Activated naive CD4-positive, alpha-beta T cell treated with anti-CD3 and anti-CD28 coated beads for 36 hours (primary cell): ENCODE data around the gene MTARC1. TPM values are rescaled to one million over a fixed set of nuclear protein-coding genes. Genes with fewer than 3 reads are reported as not detected.
A peak's percentile ranks its signal among the peaks of the same experiment; 100 is the strongest.

ENCODE experiments used
- CTCF ChIA-PET: fragments of 350-600 bp; sonication (Branson Sonifier 250); formaldehyde crosslinking; loops from one replicate; lab custom pipeline; 2021; ENCODE audit warnings: antibody characterized with exemption; lab: Charles Lee
- DNase-seq: peaks from one replicate; pipeline ENCODE4 v3.0.0-alpha.2; 2020
- H3K27ac Mint-ChIP-seq: one replicate; pipeline ENCODE4 v1.8.0; 2021; ENCODE audit warnings: mild to moderate bottlenecking, mixed read lengths
- H3K27me3 Mint-ChIP-seq: one replicate; pipeline ENCODE4 v1.8.0; 2021; ENCODE audit warnings: low read depth, mixed read lengths
- H3K36me3 Mint-ChIP-seq: one replicate; pipeline ENCODE4 v1.8.0; 2021; ENCODE audit warnings: low read depth, mixed read lengths
- H3K4me1 Mint-ChIP-seq: one replicate; pipeline ENCODE4 v1.8.0; 2021; ENCODE audit warnings: low read depth, mixed read lengths
- H3K4me3 Mint-ChIP-seq: one replicate; pipeline ENCODE4 v1.8.0; 2021; ENCODE audit warnings: mild to moderate bottlenecking, moderate library complexity, mixed read lengths
- H3K9me3 Mint-ChIP-seq: one replicate; pipeline ENCODE4 v1.8.0; 2021; ENCODE audit warnings: mixed read lengths
- intact Hi-C: fragments of 100-400 bp; cut with micrococcal nuclease; formaldehyde crosslinking; loops from one replicate; pipeline ENCODE4 v1.15.1; 2023
- total RNA-seq, 2 experiments: library from RNA; stranded (reverse); gene quantifications; one replicate each; pipeline ENCODE4 v1.2.3, GENCODE V29; 2021

MTARC1 gene
- total RNA-seq, 2 experiments from 2014 or later = not detected

DNA sequence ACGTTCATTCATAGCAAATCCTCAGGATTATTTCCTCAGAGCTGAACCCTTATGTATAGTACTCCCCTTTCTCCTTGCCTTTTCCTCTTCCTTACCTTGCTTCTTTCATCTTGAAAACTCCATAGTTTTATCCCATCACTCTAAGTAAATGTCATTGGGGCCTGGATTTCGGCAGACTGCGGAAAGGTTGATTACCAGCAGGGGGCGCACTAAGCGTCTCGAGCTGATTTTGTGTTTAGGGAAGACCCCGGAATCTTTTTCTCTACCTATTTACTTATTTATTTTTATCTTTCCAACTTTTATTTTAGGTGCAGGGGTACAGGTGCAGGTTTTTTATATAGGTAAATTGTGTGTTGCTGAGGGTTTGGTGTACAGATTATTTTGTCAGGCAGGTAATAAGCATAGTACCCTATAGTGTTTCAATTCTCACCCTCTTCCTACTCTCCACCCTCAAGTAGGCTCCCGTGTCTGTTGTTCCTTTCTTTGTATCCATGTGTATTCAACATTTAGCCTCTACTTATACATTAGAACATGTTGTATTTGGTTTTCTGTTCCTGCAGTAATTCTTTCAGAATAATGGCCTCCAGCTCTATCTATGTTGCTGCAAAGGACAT lies 11.4 kb upstream of the MTARC1 start:
- Mint-ChIP-seq H3K4me3 (no peak overlapping the region), H3K4me1 (no peaks in the 10 kb centered on the region), H3K27me3 (peaks cover 14% of the 10 kb centered on the region), H3K9me3 (no peaks in the 10 kb centered on the region), H3K36me3 (no peaks in the 10 kb centered on the region), H3K27ac (no peak overlapping the region)
- CTCF ChIA-PET = interaction anchor here (0.6 to 1.5 kb wide), 9 partner anchors 11 to 495 kb away, joined by 3 to 9 read pairs (median 4); partner anchors contain the start of gene MTARC1
- intact Hi-C loops = loop anchor here (1.0 to 5.0 kb wide), 2 partner anchors 558 to 938 kb away; no protein-coding TSS in a partner anchor
- DNase-seq = peak; percentile 54

GRCh38 chr1:220776254-220776653 lies 10.5 kb upstream of the MTARC1 start:
- no peak for DNase-seq
- Mint-ChIP-seq H3K36me3 (no peaks in the 10 kb centered on the region), H3K4me1 (no peaks in the 10 kb centered on the region), H3K27ac (no peak overlapping the region), H3K4me3 (no peak overlapping the region), H3K27me3 (peaks cover 14% of the 10 kb centered on the region), H3K9me3 (no peaks in the 10 kb centered on the region)
- CTCF ChIA-PET = interaction anchor here (0.9 to 1.8 kb wide), 10 partner anchors 10 to 358 kb away, joined by 3 to 9 read pairs (median 4); partner anchors contain the start of gene MTARC1
- intact Hi-C loops = loop anchor here (1.0 to 5.0 kb wide), 5 partner anchors 86 to 587 kb away; partner anchors contain the start of gene C1orf115

- DNase-seq = peak; percentile 79
- no peak overlapping the region for H3K27ac Mint-ChIP-seq
- H3K27me3 Mint-ChIP-seq = peaks cover 14% of the 10 kb centered on the region
- H3K4me3 Mint-ChIP-seq = no peak overlapping the region
- CTCF ChIA-PET = interaction anchor here (0.7 to 1.8 kb wide), 10 partner anchors 9 to 358 kb away, joined by 3 to 6 read pairs (median 4); partner anchors contain the start of gene MTARC1
- H3K4me1 Mint-ChIP-seq = no peaks in the 10 kb centered on the region
- H3K9me3 Mint-ChIP-seq = no peaks in the 10 kb centered on the region
- intact Hi-C loops = loop anchor here (1.0 to 5.0 kb wide), 5 partner anchors 87 to 588 kb away; partner anchors contain the start of gene C1orf115
- no peaks in the 10 kb centered on the region for H3K36me3 Mint-ChIP-seq
Observed at GRCh38 chr1:220776720-220777326, 9.9 kb upstream of the MTARC1 start.

DNA sequence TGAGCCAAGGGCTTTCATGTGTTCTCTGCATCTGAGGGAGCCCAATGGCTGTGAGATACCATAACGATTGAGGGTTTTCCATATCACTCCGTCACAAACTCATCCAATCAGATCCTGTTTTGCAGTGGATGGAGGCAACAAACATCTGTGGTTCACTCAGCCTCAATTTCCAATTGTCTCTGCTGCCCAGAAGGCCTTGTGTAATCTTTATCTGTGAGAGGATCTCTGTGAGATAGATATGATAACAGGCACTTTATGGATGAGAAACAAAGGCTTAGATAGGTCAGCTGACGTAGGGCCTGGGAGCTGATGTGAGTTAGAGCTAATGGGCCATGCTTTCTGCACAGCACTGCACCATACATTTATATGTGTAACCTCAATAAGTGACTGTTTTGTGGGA lies 3.3 kb upstream of the MTARC1 start:
- no peak for DNase-seq
- Mint-ChIP-seq H3K27ac (no peak overlapping the region), H3K4me3 (no peak overlapping the region), H3K36me3 (no peaks in the 10 kb centered on the region), H3K9me3 (no peaks in the 10 kb centered on the region), H3K4me1 (no peaks in the 10 kb centered on the region), H3K27me3 (peaks cover 39% of the 10 kb centered on the region)
- intact Hi-C loops = no loop called here
- CTCF ChIA-PET = no interaction called here

GRCh38 chr1:220784751-220785150 lies 2.0 kb upstream of the MTARC1 start:
- no peak for DNase-seq
- no peaks in the 10 kb centered on the region for H3K9me3 Mint-ChIP-seq
- CTCF ChIA-PET = no interaction called here
- intact Hi-C loops = no loop called here
- H3K27me3 Mint-ChIP-seq = peaks cover 44% of the 10 kb centered on the region
- no peak overlapping the region for H3K4me3 Mint-ChIP-seq
- H3K27ac Mint-ChIP-seq = no peak overlapping the region
- H3K36me3 Mint-ChIP-seq = no peaks in the 10 kb centered on the region
- H3K4me1 Mint-ChIP-seq = no peaks in the 10 kb centered on the region

DNA sequence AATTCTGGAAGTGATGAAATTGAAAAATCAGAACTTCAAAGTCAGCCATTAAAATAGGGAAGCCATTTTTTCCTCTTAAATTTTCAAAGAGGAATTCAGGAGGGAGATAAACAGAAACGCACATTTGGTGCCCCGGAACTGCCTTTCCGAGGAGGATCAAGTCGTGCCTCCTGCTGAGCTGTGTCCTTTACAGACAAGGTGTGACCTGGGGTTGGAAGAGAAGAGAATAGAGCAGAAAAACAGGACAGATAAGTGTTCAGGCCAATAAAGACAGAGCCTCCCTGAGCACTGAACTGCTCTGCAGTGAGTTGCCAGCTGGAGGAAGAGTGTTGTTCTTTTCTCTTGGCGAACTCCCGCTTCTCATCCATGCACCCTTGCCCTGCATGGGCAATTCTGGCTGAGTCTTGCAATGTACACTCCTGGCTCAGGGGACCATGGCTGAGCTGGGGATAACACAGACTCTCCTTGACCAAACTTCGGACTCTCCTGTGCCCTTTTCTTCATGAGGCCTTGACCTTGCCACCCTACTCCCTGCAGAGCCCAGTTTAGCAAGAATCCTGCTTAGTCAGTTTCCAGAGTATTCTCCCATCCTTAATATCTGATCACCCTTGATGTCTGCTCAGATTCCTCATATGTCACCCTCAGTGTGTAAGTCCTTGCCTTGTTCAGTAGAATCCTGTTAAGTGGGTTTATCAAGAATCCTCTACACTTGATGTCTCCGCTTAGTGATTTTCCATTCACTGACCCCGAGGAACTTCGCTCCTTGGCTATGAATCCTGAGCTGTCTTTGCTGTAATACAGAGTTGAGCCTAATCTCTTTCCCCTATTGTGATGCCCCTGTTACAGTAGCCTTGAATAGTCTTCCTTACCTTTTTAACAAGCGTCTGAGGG lies 1.3 kb upstream of the MTARC1 start:
- Mint-ChIP-seq H3K27me3 (peaks cover 46% of the 10 kb centered on the region), H3K9me3 (no peaks in the 10 kb centered on the region), H3K4me3 (no peak overlapping the region), H3K36me3 (no peaks in the 10 kb centered on the region), H3K4me1 (no peaks in the 10 kb centered on the region), H3K27ac (no peak overlapping the region)
- intact Hi-C loops = no loop called here
- DNase-seq = no peak
- CTCF ChIA-PET = interaction anchor here (1.1 to 2.1 kb wide), 4 partner anchors 9 to 18 kb away, joined by 4 to 9 read pairs (median 5); no protein-coding TSS in a partner anchor

- Mint-ChIP-seq H3K4me3 (peak overlapping the region; percentile 30), H3K9me3 (no peaks in the 10 kb centered on the region), H3K36me3 (no peaks in the 10 kb centered on the region), H3K27me3 (peaks cover 46% of the 10 kb centered on the region), H3K27ac (no peak overlapping the region), H3K4me1 (no peaks in the 10 kb centered on the region)
- intact Hi-C loops = no loop called here
- CTCF ChIA-PET = interaction anchor here (0.6 to 2.1 kb wide), 5 partner anchors 9 to 104 kb away, joined by 3 to 9 read pairs (median 5); no protein-coding TSS in a partner anchor
- peak; percentile 7 for DNase-seq
Observed at GRCh38 chr1:220786057-220786336, 716 bp upstream of the MTARC1 start.

- H3K4me1 Mint-ChIP-seq = no peaks in the 10 kb centered on the region
- intact Hi-C loops = no loop called here
- peaks cover 46% of the 10 kb centered on the region for H3K27me3 Mint-ChIP-seq
- no peak for DNase-seq
- H3K36me3 Mint-ChIP-seq = no peaks in the 10 kb centered on the region
- peak overlapping the region; percentile 49 for H3K4me3 Mint-ChIP-seq
- no peak overlapping the region for H3K27ac Mint-ChIP-seq
- CTCF ChIA-PET = interaction anchor here (1.1 to 2.1 kb wide), 4 partner anchors 8 to 13 kb away, joined by 3 to 9 read pairs (median 4); no protein-coding TSS in a partner anchor
- H3K9me3 Mint-ChIP-seq = no peaks in the 10 kb centered on the region
Observed at GRCh38 chr1:220787069-220787619, 431 bp downstream of the MTARC1 start.

DNA sequence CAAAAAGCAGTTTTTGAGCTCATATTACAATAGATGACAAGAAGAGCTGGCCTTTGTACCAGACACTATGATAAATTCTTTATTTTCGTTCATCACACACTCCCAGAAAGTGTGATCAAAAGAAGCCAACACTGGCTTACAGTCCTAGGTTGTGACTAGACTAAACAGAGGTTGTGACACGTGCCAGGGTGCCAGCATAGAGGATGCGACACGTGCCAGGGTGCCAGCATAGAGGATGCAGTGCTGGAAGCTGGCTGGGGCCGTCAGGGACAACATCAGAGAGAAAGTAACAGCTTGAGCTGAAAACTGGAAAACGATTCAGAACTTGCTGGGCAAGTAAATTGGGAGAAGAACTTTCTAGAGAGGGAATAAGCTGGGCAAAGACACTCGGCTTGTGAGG lies 2.2 kb downstream of the MTARC1 start:
- H3K27me3 Mint-ChIP-seq = peaks cover 34% of the 10 kb centered on the region
- CTCF ChIA-PET = interaction anchor here (0.6 to 1.6 kb wide), 5 partner anchors 14 to 315 kb away, joined by 3 to 5 read pairs (median 3); no protein-coding TSS in a partner anchor

DNA sequence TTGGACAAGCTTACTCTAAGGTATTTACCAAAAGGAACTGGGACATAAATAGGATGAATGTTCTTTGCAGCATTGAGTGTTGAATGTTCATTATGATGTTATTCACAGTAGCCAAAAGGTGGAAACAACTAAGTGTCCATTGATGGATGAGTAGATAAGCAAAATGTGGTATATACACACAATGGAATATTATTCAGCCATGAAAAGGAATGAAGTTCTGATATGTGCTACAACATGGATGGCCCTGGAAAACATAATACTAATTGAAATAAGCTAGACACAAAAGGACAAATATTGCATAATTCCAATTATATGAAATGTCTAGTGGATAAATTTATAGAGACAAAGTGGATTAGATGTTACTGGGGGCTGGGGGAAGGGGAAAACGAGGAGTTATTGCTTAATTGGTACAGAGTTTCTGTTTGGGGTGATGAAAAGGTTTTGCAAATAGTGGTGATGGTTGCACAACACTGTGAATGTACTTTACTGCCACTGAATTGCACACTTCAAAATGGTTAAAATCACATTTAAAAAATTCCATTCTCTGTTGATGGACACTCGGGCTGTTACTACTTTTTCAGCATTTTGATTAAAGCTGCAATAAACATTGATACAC lies 2.9 kb downstream of the MTARC1 start:
- intact Hi-C loops = no loop called here
- Mint-ChIP-seq H3K9me3 (no peaks in the 10 kb centered on the region), H3K4me1 (no peaks in the 10 kb centered on the region), H3K36me3 (no peaks in the 10 kb centered on the region), H3K27ac (no peak overlapping the region), H3K27me3 (peaks cover 34% of the 10 kb centered on the region), H3K4me3 (no peak overlapping the region)
- CTCF ChIA-PET = interaction anchor here (0.9 to 1.6 kb wide), 2 partner anchors 14 to 20 kb away, joined by 3 to 5 read pairs; no protein-coding TSS in a partner anchor
- DNase-seq = no peak

More for the DNA sequence above, 2.2 kb downstream of the MTARC1 start:
- no peak for DNase-seq
- Mint-ChIP-seq H3K9me3 (no peaks in the 10 kb centered on the region), H3K4me1 (no peaks in the 10 kb centered on the region), H3K4me3 (no peak overlapping the region), H3K36me3 (no peaks in the 10 kb centered on the region), H3K27ac (no peak overlapping the region)
- intact Hi-C loops = no loop called here

DNA sequence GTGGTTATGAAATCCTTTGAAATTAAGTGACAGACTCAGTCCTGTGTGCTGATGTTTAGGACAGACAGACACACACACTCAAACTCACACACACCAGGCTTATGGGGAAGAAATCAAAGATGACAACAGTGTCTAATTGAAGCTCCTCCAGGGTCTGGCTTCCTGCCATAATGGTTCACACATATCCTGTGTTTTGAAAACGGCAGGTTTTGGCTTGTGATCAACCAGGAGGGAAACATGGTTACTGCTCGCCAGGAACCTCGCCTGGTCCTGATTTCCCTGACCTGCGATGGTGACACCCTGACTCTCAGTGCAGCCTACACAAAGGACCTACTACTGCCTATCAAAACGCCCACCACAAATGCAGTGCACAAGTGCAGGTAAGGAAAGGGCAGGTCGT lies 4.6 kb downstream of the MTARC1 start:
- no peak overlapping the region for H3K27ac Mint-ChIP-seq
- H3K4me3 Mint-ChIP-seq = no peak overlapping the region
- intact Hi-C loops = no loop called here
- no peaks in the 10 kb centered on the region for H3K4me1 Mint-ChIP-seq
- CTCF ChIA-PET = interaction anchor here (1.0 kb wide), 1 partner anchor 18 kb away, joined by 3 read pairs; no protein-coding TSS in a partner anchor
- peaks cover 18% of the 10 kb centered on the region for H3K27me3 Mint-ChIP-seq
- DNase-seq = no peak
- no peaks in the 10 kb centered on the region for H3K9me3 Mint-ChIP-seq
- H3K36me3 Mint-ChIP-seq = no peaks in the 10 kb centered on the region
